GM12878 (cell line): Measurements from ENCODE around the gene NAA15. TPM values are rescaled to one million over a fixed set of nuclear protein-coding genes. Genes with fewer than 3 reads are reported as not detected.

Source experiments
- ATAC-seq: fragments of 200-7000 bp; cut with Tn5 transposase; 3 replicates; pipeline ENCODE4 v1.9.1; 2020; ENCODE audit warnings: mild to moderate bottlenecking, moderate library complexity
- BruUV-seq: library from RNA; stranded (reverse); fragments of 400-500 nt; replicated peaks from 2 replicates; lab custom pipeline; 2021; lab: Mats Ljungman, UMichigan
- CTCF ChIA-PET: fragments of 300-600 bp; sonication (Branson Sonifier 250); formaldehyde crosslinking; extraction: SDS; loops from one replicate; lab custom pipeline; 2021; ENCODE audit warnings: inconsistent platforms; lab: Yijun Ruan, JAX
- POLR2A ChIA-PET: fragments of 350-600 bp; formaldehyde crosslinking; extraction: SDS; loops from one replicate; lab custom pipeline; 2021; ENCODE audit warnings: inconsistent platforms; lab: Charles Lee
- RAD21 ChIA-PET: fragments of 300-600 bp; sonication (Branson Sonifier 250); formaldehyde crosslinking; loops from one replicate; lab custom pipeline; 2023; ENCODE audit warnings: antibody characterized with exemption; ENCODE audit not compliant: unreplicated experiment; lab: Charles Lee
- SMC1A ChIA-PET: fragments of 300-600 bp; sonication (Branson Sonifier 250); formaldehyde crosslinking; loops from one replicate; lab custom pipeline; 2023; ENCODE audit not compliant: unreplicated experiment, uncharacterized antibody; lab: Charles Lee
- DNase-seq: peaks from one replicate; pipeline ENCODE4 v3.0.0-alpha.2; 2011; ENCODE audit warnings: low read depth, low spot score
- FAIRE-seq: peaks from 3 replicates; lab custom pipeline; 2011; peaks lifted over from hg19 to GRCh38; lab: Jason Lieb, UNC
- H2AFZ ChIP-seq: 2 replicates; pipeline ENCODE4 v1.6.0; 2011; ENCODE audit warnings: low read depth, low read length, control low read depth; ENCODE audit not compliant: control insufficient read depth
- H3K27ac ChIP-seq: 2 replicates; pipeline ENCODE4 v1.5.1; 2011; ENCODE audit warnings: control low read depth; ENCODE audit not compliant: control insufficient read depth, insufficient read depth
- H3K27me3 ChIP-seq, 2 experiments: replicated peaks in 1 of 2; 2 replicates each; pipeline versions ENCODE4 v1.6.0 to v1.6.1; 2011; ENCODE audit warnings: low read length in 1 of 2; ENCODE audit not compliant: control insufficient read depth in 2 of 2, insufficient read depth in 2 of 2
- H3K36me3 ChIP-seq, 2 experiments: 2 replicates each; pipeline ENCODE4 v1.5.1; 2011; ENCODE audit warnings: low read length in 1 of 2; ENCODE audit not compliant: control insufficient read depth in 2 of 2, insufficient read depth in 2 of 2
- H3K4me1 ChIP-seq: 2 replicates; pipeline ENCODE4 v1.6.1; 2011; ENCODE audit warnings: mild to moderate bottlenecking, low read length, moderate library complexity, mixed read lengths; ENCODE audit not compliant: control insufficient read depth, insufficient read depth
- H3K4me2 ChIP-seq: 2 replicates; pipeline ENCODE4 v1.6.0; 2011; ENCODE audit warnings: control low read depth; ENCODE audit not compliant: control insufficient read depth, insufficient read depth
- H3K4me3 ChIP-seq: fragments of 200-600 bp; sonication (generic); 2 replicates; pipeline ENCODE4 v1.5.1; 2016
- H3K79me2 ChIP-seq: 2 replicates; pipeline ENCODE4 v1.6.0; 2011; ENCODE audit warnings: low read length; ENCODE audit not compliant: control insufficient read depth, insufficient read depth
- H3K9ac ChIP-seq: 2 replicates; pipeline ENCODE4 v1.8.0; 2011; ENCODE audit warnings: low read length, control low read depth, mixed read lengths; ENCODE audit not compliant: control insufficient read depth, insufficient read depth
- H3K9me3 ChIP-seq: replicated peaks from 3 replicates; pipeline ENCODE4 v1.5.1; 2011; ENCODE audit warnings: mild to moderate bottlenecking, low read length; ENCODE audit not compliant: control insufficient read depth, insufficient read depth
- H4K20me1 ChIP-seq: 2 replicates; pipeline ENCODE4 v1.6.0; 2011; ENCODE audit not compliant: control insufficient read depth, insufficient read depth
- NFIC ChIP-seq: IDR thresholded peaks from 2 replicates; pipeline ENCODE4 v1.6.1; 2012; ENCODE audit warnings: low read depth, mild to moderate bottlenecking, inconsistent platforms, low read length, moderate library complexity
- POLR2A ChIP-seq: IDR thresholded peaks from 2 replicates; pipeline ENCODE4 v1.6.1; 2011; ENCODE audit warnings: low read depth, mild to moderate bottlenecking, low read length
- RUNX3 ChIP-seq: IDR thresholded peaks from 2 replicates; pipeline ENCODE4 v1.6.1; 2012; ENCODE audit warnings: low read length, inconsistent platforms
- SIX5 ChIP-seq: IDR thresholded peaks from 2 replicates; pipeline ENCODE4 v1.6.1; 2011; ENCODE audit warnings: mild to moderate bottlenecking, low read depth, low read length, moderate library complexity; ENCODE audit not compliant: severe bottlenecking
- SKIL ChIP-seq: fragments of 450-650 bp; IDR thresholded peaks from 2 replicates; pipeline ENCODE4 v1.6.1; 2017; ENCODE audit warnings: mild to moderate bottlenecking, low read depth, inconsistent platforms; ENCODE audit not compliant: poor library complexity, severe bottlenecking
- WGBS: methylation state at CpG from one replicate; pipeline ENCODE4 v1.1.6; 2016; ENCODE audit warnings: low lambda C conversion rate; ENCODE audit not compliant: insufficient replicate concordance, insufficient coverage; ENCODE audit errors: missing lambda C conversion rate; 5-methylcytosine and 5-hydroxymethylcytosine counted together
- in situ Hi-C: fragments of 300-500 bp; cut with MboI; formaldehyde crosslinking; loops from 9 replicates; pipeline ENCODE4 v1.14.3; 2018; ENCODE audit warnings: mixed read lengths
- intact Hi-C: fragments of 100-400 bp; cut with micrococcal nuclease; formaldehyde crosslinking; loops from one replicate; pipeline ENCODE4 v1.14.2; 2022; ENCODE audit not compliant: unreplicated experiment
- polyA plus RNA-seq, 11 experiments: library from polyadenylated mRNA; depleted of rRNA in 4 of 11; unstranded in 6 of 11; stranded (reverse) in 5 of 11; fragments of >200 nt; fragmentation: Nextera tagmentation in 4 of 11; fragmentation: Illumina TruSeq in 1 of 11; extraction: Ambion mirVana in 4 of 11; extraction: Trizol in 1 of 11; gene quantifications; 1 replicate in 1 of 11; 2 replicates in 10 of 11; pipeline versions ENCODE4 v1.2.1 to v1.2.3, GENCODE V29; 2011 to 2016; ENCODE audit warnings: inconsistent platforms in 2 of 11, missing spikeins in 2 of 11, low read depth in 1 of 11
- total RNA-seq, 4 experiments: library from RNA; depleted of rRNA in 3 of 4; stranded (reverse); fragments of >200 nt in 3 of 4; fragmentation: Illumina TruSeq in 1 of 4; extraction: Trizol in 1 of 4; gene quantifications; 2 replicates each; pipeline versions ENCODE4 v1.2.1 to v1.2.3, GENCODE V29; 2013 to 2021
- TF ChIP-seq, protein P1 (sequence below): fragments of 450-650 bp; IDR thresholded peaks from 2 replicates; pipeline ENCODE4 v1.6.1; 2018; ENCODE audit warnings: mild to moderate bottlenecking, low read depth, moderate library complexity; ENCODE audit not compliant: partially characterized antibody
- TF ChIP-seq, protein P2 (sequence below): fragments of 450-650 bp; IDR thresholded peaks from 2 replicates; pipeline ENCODE4 v1.6.1; 2016; ENCODE audit warnings: mild to moderate bottlenecking

Gene NAA15
- total and polyA plus RNA-seq, 10 of the 15 experiments (the other 5 are each of a cell fraction or from before 2014, with no cell fraction given): 24.3 to 93.1 (median 51.9) TPM

- intact Hi-C loops: loop anchor here (5.0 to 10.0 kb wide), 2 partner anchors 154 to 218 kb away; partner anchors contain the start of gene RAB33B
- TSS peak; percentile 81 for BruUV-seq
Measured at GRCh38 chr4:139300431-139301112, 733 bp upstream of the NAA15 start.

More at GRCh38 chr4:139300431-139301112, 733 bp upstream of the NAA15 start:
- peak overlapping the region; percentile 97 for H2AFZ ChIP-seq
- peak overlapping the region; percentile 92 for H3K27ac ChIP-seq
- ChIA-PET CTCF (interaction anchor here (0.7 to 2.2 kb wide), 16 partner anchors 8 to 270 kb away, joined by 3 to 6 read pairs (median 3); no protein-coding TSS in a partner anchor), POLR2A (interaction anchor here (0.6 to 4.4 kb wide), 13 partner anchors 11 to 365 kb away, joined by 3 to 29 read pairs (median 4); partner anchors contain the start of genes ELF2, MGST2 and NOCT), RAD21 (interaction anchor here (0.8 to 2.9 kb wide), 18 partner anchors 11 to 270 kb away, joined by 3 to 13 read pairs (median 4); partner anchors contain the start of gene ELF2), SMC1A (interaction anchor here (0.7 to 3.1 kb wide), 23 partner anchors 8 to 270 kb away, joined by 3 to 20 read pairs (median 4); partner anchors contain the start of gene MGARP)
- TF ChIP-seq POLR2A (no peak), SKIL (peak; percentile 58), RUNX3 (0 out of 2 replicates have a peak, but pooled peaks have one; percentile 35), SIX5 (no peak), NFIC (0 out of 2 replicates have a peak, but pooled peaks have one; percentile 4)
- TF ChIP-seq, protein P1, sequence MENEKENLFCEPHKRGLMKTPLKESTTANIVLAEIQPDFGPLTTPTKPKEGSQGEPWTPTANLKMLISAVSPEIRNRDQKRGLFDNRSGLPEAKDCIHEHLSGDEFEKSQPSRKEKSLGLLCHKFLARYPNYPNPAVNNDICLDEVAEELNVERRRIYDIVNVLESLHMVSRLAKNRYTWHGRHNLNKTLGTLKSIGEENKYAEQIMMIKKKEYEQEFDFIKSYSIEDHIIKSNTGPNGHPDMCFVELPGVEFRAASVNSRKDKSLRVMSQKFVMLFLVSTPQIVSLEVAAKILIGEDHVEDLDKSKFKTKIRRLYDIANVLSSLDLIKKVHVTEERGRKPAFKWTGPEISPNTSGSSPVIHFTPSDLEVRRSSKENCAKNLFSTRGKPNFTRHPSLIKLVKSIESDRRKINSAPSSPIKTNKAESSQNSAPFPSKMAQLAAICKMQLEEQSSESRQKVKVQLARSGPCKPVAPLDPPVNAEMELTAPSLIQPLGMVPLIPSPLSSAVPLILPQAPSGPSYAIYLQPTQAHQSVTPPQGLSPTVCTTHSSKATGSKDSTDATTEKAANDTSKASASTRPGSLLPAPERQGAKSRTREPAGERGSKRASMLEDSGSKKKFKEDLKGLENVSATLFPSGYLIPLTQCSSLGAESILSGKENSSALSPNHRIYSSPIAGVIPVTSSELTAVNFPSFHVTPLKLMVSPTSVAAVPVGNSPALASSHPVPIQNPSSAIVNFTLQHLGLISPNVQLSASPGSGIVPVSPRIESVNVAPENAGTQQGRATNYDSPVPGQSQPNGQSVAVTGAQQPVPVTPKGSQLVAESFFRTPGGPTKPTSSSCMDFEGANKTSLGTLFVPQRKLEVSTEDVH: no peak
- TF ChIP-seq, protein P2, sequence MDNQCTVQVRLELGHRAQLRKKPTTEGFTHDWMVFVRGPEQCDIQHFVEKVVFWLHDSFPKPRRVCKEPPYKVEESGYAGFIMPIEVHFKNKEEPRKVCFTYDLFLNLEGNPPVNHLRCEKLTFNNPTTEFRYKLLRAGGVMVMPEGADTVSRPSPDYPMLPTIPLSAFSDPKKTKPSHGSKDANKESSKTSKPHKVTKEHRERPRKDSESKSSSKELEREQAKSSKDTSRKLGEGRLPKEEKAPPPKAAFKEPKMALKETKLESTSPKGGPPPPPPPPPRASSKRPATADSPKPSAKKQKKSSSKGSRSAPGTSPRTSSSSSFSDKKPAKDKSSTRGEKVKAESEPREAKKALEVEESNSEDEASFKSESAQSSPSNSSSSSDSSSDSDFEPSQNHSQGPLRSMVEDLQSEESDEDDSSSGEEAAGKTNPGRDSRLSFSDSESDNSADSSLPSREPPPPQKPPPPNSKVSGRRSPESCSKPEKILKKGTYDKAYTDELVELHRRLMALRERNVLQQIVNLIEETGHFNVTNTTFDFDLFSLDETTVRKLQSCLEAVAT: 0 out of 2 replicates have a peak, but pooled peaks have one; percentile 9
- H3K9me3 ChIP-seq: peaks cover 2% of the 10 kb centered on the region; the same call in 2 of the 3 replicates
- peak overlapping the region; percentile 81 for H3K4me2 ChIP-seq
- WGBS: under 1% methylated on average over 16 of the region's 16 CpGs
- H3K4me3 ChIP-seq: peak overlapping the region; percentile 89
- ATAC-seq (peak; percentile 15), FAIRE-seq (no peak), DNase-seq (no peak)
- peaks cover 55% of the 10 kb centered on the region for H3K79me2 ChIP-seq
- no peaks in the 10 kb centered on the region; the same call in 1 of the 2 replicates for H4K20me1 ChIP-seq
- H3K4me1 ChIP-seq: peaks cover 16% of the 10 kb centered on the region; the same call in 1 of the 2 replicates
- peak overlapping the region; percentile 83 for H3K9ac ChIP-seq
- H3K27me3 ChIP-seq: no peaks in the 10 kb centered on the region
- peaks cover 2 to 3% of the 10 kb centered on the region in 2 experiments; a peak in 2 of 4 replicates for H3K36me3 ChIP-seq
- in situ Hi-C loops: loop anchor here (25.0 kb wide), 1 partner anchor 1088 kb away; no protein-coding TSS in a partner anchor
